OCI-LY3 (cell line): ENCODE data around the gene CCDC85A.

Experiments
- CTCF ChIP-seq: fragments of 200-600, 300-600 bp; sonication (generic); IDR thresholded peaks from 2 replicates; pipeline ENCODE4 v1.5.1; 2014; ENCODE audit warnings: antibody characterized with exemption, low read length, low read depth
- EZH2phosphoT487 ChIP-seq: fragments of 200-600 bp; shearing (Covaris generic); IDR thresholded peaks from 2 replicates; pipeline ENCODE4 v1.6.1; 2018; ENCODE audit warnings: antibody characterized with exemption, mixed run types, low read depth

- no peak for TF ChIP-seq CTCF
- TF ChIP-seq EZH2phosphoT487 = no peak
Observed at GRCh38 chr2:56292951-56293350, 109.2 kb downstream of the CCDC85A start.
